Forelimb muscle (tissue), 1 donor: Measurements from ENCODE around the gene PDE7B. TPM values are rescaled to one million over a fixed set of nuclear protein-coding genes. Genes with fewer than 3 reads are reported as not detected.
A peak's percentile ranks its signal among the peaks of the same experiment; 100 is the strongest.

Source experiments
- DNase-seq: peaks from one replicate; pipeline ENCODE4 v3.0.0-alpha.2; 2013; ENCODE audit warnings: low read depth
- polyA plus RNA-seq: library from polyadenylated mRNA; unstranded; fragments of 120-200 nt; gene quantifications from one replicate; pipeline ENCODE4 v1.2.1, GENCODE V29; 2013; ENCODE audit not compliant: insufficient read length

Gene PDE7B
- polyA plus RNA-seq, 1 donor, result 6.6 TPM

GRCh38 chr6:135932651-135933050 lies 81.2 kb downstream of the PDE7B start:
- no peak for DNase-seq

- no peak for DNase-seq
Observed at GRCh38 chr6:135935941-135936601, 84.6 kb downstream of the PDE7B start.

- peak; percentile 46 for DNase-seq
Observed at GRCh38 chr6:135936606-135937005, 85.1 kb downstream of the PDE7B start.

GRCh38 chr6:135937106-135937505 lies 85.6 kb downstream of the PDE7B start:
- no peak for DNase-seq

- peak; percentile 55 for DNase-seq
Observed at GRCh38 chr6:135938576-135939207, 87.2 kb downstream of the PDE7B start.

GRCh38 chr6:135939208-135939591 lies 87.7 kb downstream of the PDE7B start:
- peak; percentile 35 for DNase-seq

- DNase-seq, result no peak
Observed at GRCh38 chr6:135940616-135941167, 89.2 kb downstream of the PDE7B start.

GRCh38 chr6:135941275-135942025 lies 89.9 kb downstream of the PDE7B start:
- DNase-seq, result no peak

GRCh38 chr6:135944120-135944519 lies 92.6 kb downstream of the PDE7B start:
- DNase-seq, result no peak

GRCh38 chr6:135946674-135947073 lies 95.2 kb downstream of the PDE7B start:
- no peak for DNase-seq

- no peak for DNase-seq
Observed at GRCh38 chr6:135950669-135951068, 99.2 kb downstream of the PDE7B start.

- DNase-seq, result no peak
Observed at GRCh38 chr6:135951169-135951568, 99.7 kb downstream of the PDE7B start.

- DNase-seq, result no peak
Observed at GRCh38 chr6:135953818-135954217, 102.3 kb downstream of the PDE7B start.

- DNase-seq, result no peak
Observed at GRCh38 chr6:135955099-135955498, 103.6 kb downstream of the PDE7B start.

GRCh38 chr6:135962731-135963130 lies 111.2 kb downstream of the PDE7B start:
- DNase-seq, result no peak

GRCh38 chr6:135970750-135971149 lies 119.2 kb downstream of the PDE7B start:
- DNase-seq, result no peak

GRCh38 chr6:135971351-135971750 lies 119.8 kb downstream of the PDE7B start:
- no peak for DNase-seq

GRCh38 chr6:135972150-135972549 lies 120.6 kb downstream of the PDE7B start:
- DNase-seq, result no peak

- DNase-seq, result no peak
Observed at GRCh38 chr6:135972586-135972985, 121.1 kb downstream of the PDE7B start.

- DNase-seq, result no peak
Observed at GRCh38 chr6:135974426-135974825, 122.9 kb downstream of the PDE7B start.

- no peak for DNase-seq
Observed at GRCh38 chr6:135976585-135976984, 125.1 kb downstream of the PDE7B start.

- no peak for DNase-seq
Observed at GRCh38 chr6:135983093-135983492, 131.6 kb downstream of the PDE7B start.
